ENCODE data around the gene PTTG2. TPM values are rescaled to one million over a fixed set of nuclear protein-coding genes. Genes with fewer than 3 reads are reported as not detected.

The PTTG2 gene
- polyA plus RNA-seq, 3 donors: not detected

DNA sequence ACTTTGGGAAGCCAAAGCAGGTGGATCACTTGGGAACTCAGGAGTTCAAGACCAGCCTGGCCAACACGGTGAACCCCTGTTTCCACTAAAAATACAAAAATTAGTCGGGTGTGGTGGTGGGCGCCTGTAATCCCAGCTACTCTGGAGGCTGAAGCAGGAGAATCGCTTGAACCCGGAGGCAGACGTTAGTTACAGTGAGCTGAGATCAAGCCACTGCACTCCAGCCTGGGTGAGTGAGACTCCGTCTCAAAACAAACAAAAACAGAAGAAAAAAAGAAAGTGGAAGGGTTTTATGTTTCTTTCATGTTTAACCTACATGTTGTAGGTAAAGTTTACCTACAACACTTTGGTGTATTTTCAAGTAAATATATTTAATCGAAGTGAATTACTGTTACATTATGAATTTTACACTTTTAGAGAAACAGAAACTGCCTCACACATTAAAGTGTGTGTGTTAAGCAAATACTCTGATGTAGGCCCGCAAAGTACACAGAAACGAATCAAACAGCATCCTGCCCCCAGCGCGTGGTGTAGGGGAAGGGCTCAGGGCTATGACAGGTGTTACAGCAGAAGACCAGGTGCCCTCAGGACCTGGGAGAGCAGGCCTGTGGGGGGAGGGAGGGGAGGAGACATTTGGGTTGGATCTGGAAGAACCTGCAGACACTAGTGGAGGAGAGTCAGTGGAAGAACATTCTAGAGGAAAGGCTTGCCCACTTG, 39.0 kb downstream of the PTTG2 start:
- 51 to 95% (median 90%) methylated on average over 12 of the region's 12 CpGs for WGBS, 3 donors
- H3K27ac ChIP-seq (ENCODE audit: low read depth, low read length): no peak overlapping the region

DNA sequence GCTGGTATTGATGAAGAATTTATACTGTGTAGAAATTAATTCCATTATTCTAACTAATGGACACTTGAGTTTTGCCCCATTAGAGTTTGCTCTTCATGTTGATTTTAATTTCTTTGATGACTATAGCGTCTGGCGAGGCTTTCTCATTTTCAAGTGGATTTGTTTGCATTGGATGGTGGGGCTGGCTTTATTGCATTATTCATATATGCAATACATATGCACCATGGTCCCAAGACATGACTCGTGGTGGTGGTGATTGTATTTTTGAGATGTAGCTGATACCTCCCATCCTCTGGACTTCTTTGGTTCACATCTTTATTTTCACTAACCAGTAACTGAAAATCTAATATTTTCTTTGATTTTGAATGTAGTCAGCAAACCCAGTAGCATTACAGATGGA, 39.8 kb downstream of the PTTG2 start:
- WGBS, 3 donors: 94 to 99% (median 96%) methylated on average over 3 of the region's 3 CpGs
- no peak overlapping the region for H3K27ac ChIP-seq (ENCODE audit: low read depth, low read length)

DNA sequence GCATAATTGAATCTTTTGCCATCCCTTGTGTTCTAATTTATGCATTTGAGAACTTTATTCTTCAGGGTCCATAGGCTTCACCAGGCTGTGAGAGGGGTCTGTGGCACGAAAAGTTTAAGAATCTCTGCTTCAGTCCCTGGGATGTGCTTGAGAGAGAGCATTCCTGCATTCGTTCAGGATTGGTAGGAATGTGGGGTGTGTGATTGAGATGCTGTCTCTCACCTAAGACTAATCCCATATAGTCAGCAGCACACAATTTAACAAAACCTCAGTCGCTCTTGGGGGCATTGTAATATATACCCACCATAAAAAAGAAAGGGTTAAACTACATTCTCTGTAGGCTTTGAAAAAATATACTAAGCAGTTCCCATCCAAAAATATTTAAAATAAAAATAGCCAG, 41.7 kb downstream of the PTTG2 start:
- 91 to 97% (median 93%) methylated on average over 3 of the region's 3 CpGs for WGBS, 3 donors

DNA sequence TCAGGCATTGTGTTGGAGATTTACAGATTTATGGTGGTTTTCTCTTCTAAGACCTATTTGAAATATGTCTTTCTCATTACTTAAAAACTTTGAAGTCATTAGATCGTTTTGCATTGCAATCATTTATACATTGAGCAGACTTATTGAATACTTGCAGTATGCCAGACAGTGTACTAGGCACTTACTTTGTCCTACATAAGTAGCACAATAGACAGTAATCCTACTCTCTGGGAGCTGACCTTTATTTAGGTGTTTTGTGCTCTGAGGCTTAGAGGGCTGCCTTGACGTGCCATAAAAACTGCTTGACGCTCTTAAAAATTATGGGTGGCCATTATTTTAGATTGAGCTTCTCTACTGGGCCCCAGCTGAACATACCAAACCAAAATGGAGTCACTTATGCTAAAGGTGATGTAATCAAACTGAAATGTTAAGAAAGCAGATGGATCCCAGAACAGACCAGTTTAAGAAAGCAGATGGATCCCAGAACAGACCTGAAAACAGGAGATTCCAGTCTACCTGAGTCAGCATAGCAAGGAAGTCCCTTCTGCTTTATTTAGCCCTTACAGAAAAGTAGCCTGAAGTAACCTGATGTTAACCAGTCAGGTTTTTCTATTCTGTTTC, 42.4 kb downstream of the PTTG2 start:
- H3K27ac ChIP-seq (ENCODE audit: low read depth, low read length): no peak overlapping the region
- WGBS, 3 donors: 91 to 96% (median 94%) methylated on average over 3 of the region's 3 CpGs

More for the DNA sequence above, 41.7 kb downstream of the PTTG2 start:
- H3K27ac ChIP-seq (ENCODE audit: low read depth, low read length): no peak overlapping the region

DNA sequence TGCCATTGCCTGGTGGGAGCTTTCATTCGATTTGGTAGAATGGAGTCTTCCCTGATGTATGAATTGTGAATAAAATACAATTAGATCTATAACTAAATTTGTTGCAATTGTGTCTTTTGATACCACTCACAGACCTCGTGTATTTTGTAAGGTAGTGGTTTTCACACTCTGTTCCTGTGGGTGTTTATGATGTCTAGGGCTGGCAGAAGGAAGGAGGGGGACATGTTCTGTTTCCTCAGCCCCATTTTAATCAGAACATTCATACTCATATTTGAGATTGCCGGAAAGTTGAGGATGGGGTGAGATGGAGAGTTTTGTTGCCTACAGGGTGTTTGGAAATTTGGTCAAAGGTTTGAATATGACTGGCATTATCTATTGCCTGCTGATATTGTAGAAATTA, 42.9 kb downstream of the PTTG2 start:
- H3K27ac ChIP-seq (ENCODE audit: low read depth, low read length): no peak overlapping the region
- 77 to 84% (median 79%) methylated on average over 3 of the region's 3 CpGs for WGBS, 3 donors

DNA sequence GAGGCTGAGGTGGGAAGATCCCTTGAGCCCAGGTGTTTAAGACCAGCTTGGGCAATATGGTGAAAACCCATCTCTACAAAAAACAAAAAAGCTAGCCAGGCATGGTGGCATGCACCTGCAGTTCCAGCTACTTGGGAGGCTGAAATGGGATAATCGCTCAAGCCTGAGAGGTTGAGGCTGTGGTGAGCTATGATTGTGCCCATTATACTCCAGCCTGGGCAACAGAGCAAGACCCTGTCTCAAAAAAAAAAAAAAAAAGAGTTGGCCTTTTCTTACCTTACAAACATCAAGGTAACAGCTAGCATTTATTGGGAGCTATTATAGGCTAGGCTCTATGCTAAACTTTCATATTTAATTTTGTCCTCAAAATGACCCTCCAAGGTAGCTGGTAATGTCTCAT, 43.4 kb downstream of the PTTG2 start:
- 96 to 100% (median 100%) methylated on average over 1 of the region's 1 CpG for WGBS, 3 donors
- no peak overlapping the region for H3K27ac ChIP-seq (ENCODE audit: low read depth, low read length)

DNA sequence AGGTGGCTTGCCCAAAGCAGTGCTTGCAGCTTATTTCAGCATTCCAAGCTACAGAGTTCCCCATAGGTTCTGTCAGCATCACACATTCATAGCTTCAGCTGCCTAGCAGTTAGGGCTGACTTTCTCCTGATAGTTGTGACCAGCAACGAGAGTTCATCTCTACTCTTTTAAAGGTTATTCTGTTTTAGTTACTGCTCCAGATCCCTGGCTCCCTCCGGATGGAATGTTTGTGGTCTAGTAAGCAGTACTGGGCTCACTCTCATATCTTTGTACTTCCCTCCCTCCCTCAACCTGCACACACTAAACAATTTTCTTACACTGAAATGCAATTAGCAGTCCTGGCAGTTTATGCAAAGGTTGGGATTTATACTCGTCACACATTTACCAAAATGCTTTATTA, 43.9 kb downstream of the PTTG2 start:
- 72 to 78% (median 72%) methylated on average over 3 of the region's 3 CpGs for WGBS, 3 donors
- H3K27ac ChIP-seq (ENCODE audit: low read depth, low read length): no peak overlapping the region

DNA sequence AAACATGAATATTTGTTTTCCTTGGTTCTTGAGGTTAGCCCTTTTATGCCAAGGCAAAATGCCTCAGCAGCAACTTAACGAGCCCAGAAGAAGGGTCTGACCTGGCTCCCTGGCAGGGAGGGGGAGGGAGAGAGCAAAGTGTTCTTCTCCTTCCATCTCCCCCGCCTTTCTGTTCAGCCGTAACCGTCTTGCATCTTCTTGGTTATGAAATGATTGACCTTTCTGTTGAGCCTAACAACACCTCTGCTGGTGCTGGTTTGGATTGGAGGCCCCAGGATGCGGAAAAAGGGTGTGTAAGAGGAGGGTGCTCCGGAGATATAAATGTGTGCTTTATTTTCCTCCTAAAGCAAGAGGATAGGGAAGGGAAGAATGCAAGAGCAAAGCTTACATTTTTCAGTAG, 44.7 kb downstream of the PTTG2 start:
- H3K27ac ChIP-seq (ENCODE audit: low read depth, low read length): no peak overlapping the region
- 58 to 71% (median 61%) methylated on average over 6 of the region's 6 CpGs for WGBS, 3 donors

DNA sequence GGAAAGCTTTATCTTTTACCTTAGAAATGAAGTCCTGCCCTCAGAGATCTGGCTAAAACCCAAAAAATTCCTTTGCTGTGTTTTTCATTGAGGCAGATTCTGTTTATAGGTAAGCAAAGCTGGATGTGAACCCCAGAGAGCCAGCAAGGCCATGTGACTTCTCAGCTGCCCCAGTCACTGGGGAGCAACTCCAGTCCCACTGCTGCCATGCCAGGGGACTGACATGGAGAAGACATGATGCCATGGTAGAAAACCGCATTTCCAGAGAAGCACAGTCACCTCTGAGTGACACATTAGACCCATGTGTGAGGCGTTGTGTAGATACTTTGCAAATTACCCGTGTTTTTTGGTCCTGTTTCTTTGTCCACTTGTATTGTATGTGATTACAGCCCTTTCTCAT, 45.4 kb downstream of the PTTG2 start:
- WGBS, 3 donors: 79 to 89% (median 82%) methylated on average over 3 of the region's 3 CpGs
- H3K27ac ChIP-seq (ENCODE audit: low read depth, low read length): no peak overlapping the region

DNA sequence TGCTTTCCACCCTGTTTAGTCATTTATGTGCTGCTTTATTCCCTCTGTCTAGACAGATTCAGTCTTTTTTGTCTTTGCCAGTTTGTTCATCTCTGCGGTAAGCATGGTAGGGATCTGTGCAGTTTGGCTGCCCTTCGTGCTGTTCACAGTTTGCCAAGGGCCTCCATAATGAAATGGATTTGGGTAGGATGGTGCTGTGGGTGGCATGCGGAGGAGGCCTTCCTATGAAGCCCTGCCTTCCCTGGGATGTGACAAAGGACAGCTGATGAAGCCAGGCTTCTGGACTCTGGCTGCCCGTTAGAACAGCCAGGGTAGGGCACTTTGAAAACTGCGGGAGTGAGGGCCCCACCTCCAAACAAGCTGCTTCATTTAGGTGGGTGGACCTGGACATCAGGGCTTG, 47.4 kb downstream of the PTTG2 start:
- WGBS, 3 donors: 77 to 79% (median 79%) methylated on average over 5 of the region's 5 CpGs

DNA sequence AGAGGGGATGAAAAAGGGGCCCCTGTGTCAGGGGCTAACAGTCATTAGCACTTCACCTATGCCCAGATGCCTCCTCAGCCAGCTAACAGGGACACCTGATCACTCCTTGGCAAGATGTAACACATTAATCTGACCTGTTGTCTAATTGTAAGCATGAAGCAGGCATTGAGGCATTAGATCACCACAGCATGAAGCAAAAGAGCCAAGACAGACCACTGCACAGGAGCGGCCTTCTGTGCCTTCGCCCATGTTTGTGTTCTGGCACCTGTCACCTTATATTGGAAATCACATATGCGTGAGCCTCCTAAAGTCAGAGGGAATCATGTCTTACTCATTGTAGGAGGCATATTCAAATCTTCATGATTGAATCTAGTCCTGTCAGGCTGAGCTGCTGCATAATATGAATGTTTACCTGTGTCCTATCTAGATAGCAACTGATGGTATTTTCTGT, 48.4 kb downstream of the PTTG2 start:
- 82 to 96% (median 89%) methylated on average over 3 of the region's 3 CpGs for WGBS, 3 donors

More for the DNA sequence above, 47.4 kb downstream of the PTTG2 start:
- H3K27ac ChIP-seq (ENCODE audit: low read depth, low read length): no peak overlapping the region

DNA sequence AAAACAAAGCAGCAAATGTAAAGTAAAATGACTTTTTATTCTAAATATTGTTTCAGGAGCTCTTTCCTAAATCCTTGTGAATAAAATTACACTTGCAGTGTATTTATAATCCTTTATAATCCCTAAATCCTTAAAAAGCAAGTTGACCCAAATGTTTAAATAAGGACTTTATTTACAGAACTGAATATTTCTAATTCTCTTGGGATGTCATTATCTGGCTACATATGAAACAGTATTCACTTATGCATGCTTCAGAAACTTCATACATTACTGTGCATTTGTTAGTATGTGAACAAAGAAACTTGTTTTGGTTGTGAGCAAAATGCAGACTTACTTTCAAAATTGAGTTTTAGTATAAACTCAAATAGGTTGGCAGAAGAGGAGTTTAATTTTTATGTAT, 49.2 kb downstream of the PTTG2 start:
- no peak overlapping the region for H3K27ac ChIP-seq (ENCODE audit: low read depth, low read length)

More for the DNA sequence above, 48.4 kb downstream of the PTTG2 start:
- H3K27ac ChIP-seq (ENCODE audit: low read depth, low read length): no peak overlapping the region

DNA sequence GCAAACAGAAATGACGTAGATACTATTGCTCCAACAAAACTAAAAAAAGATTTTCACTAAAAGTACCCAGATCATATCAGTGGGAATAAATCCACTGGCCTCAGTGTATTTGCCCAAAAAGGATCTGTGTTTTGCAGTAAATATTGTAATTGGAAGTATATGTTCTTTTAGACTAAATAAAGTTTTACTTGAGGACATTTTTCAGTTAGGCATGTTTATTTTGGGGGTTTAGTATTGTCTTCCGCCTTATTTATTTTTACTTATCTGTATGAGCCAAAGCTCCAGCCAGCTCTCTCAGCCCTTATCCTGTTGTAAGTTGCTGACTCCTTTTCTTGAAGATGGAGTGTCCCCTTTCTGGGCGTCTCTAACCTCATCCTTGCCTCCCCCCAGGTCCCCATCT, 49.8 kb downstream of the PTTG2 start:
- no peak overlapping the region for H3K27ac ChIP-seq (ENCODE audit: low read depth, low read length)
- 66 to 84% (median 71%) methylated on average over 3 of the region's 3 CpGs for WGBS, 3 donors

Other genes starting within 250 kb of the PTTG2 start
- gene PGM2, start 133.7 kb upstream of the PTTG2 start, polyA plus RNA-seq: 10 to 100 TPM in 1 of 3 donors, 1 to 10 TPM in 2; 4.7 to 10.5 (median 9.1) TPM
- gene TBC1D1, start 69.3 kb upstream of the PTTG2 start, polyA plus RNA-seq: 10 to 100 TPM; 11.7 to 45.8 (median 33.4) TPM

Measured in adipose tissue (tissue), 3 donors.